ENCODE measurements around the gene SHC2. TPM values are rescaled to one million over a fixed set of nuclear protein-coding genes. Genes with fewer than 3 reads are reported as not detected.

SHC2 gene
- polyA plus RNA-seq, 4 donors, result 7.6 to 18.9 (median 12.3) TPM

Other genes with a start within 250 kb of the SHC2 start
- 100 to 1,000 TPM in 2 of 4 donors, 10 to 100 TPM in 1, under 1 TPM in 1; 0.64 to 130 (median 109) TPM for gene PLPP2, start 169.6 kb downstream of the SHC2 start, polyA plus RNA-seq
- gene MIER2, start 116.2 kb downstream of the SHC2 start, polyA plus RNA-seq, result 10 to 100 TPM; 10.3 to 18.9 (median 14.4) TPM
- gene C2CD4C, start 51.9 kb downstream of the SHC2 start, polyA plus RNA-seq, result 1 to 10 TPM in 1 of 4 donors, under 1 TPM in 2, not detected in 1; 0.27 to 3.1 (median 0.80) TPM
- gene MADCAM1, start 35.5 kb upstream of the SHC2 start, polyA plus RNA-seq, result 10 to 100 TPM in 1 of 4 donors, 1 to 10 TPM in 2, not detected in 1; 1.1 to 11.3 (median 6.4) TPM
- gene TPGS1, start 46.5 kb upstream of the SHC2 start, polyA plus RNA-seq, result 10 to 100 TPM; 17.4 to 38.4 (median 25.2) TPM
- 100 to 1,000 TPM in 2 of 4 donors, 10 to 100 TPM in 2; 58.2 to 113 (median 89.0) TPM for gene CDC34, start 70.7 kb upstream of the SHC2 start, polyA plus RNA-seq
- gene GZMM, start 83.0 kb upstream of the SHC2 start, polyA plus RNA-seq, result 1 to 10 TPM in 3 of 4 donors, under 1 TPM in 1; 0.89 to 5.7 (median 1.8) TPM
- gene BSG, start 111.6 kb upstream of the SHC2 start, polyA plus RNA-seq, result 100 to 1,000 TPM; 208 to 454 (median 374) TPM
- gene HCN2, start 128.8 kb upstream of the SHC2 start, polyA plus RNA-seq, result under 1 TPM in 2 of 4 donors, not detected in 2; 0.19 to 0.58 TPM
- 100 to 1,000 TPM in 1 of 4 donors, 10 to 100 TPM in 3; 63.0 to 153 (median 86.8) TPM for gene POLRMT, start 172.5 kb upstream of the SHC2 start, polyA plus RNA-seq
- under 1 TPM in 2 of 4 donors, not detected in 2; 0.12 to 0.30 TPM for gene FGF22, start 178.8 kb upstream of the SHC2 start, polyA plus RNA-seq
- gene RNF126, start 202.2 kb upstream of the SHC2 start, polyA plus RNA-seq, result 10 to 100 TPM; 39.2 to 60.2 (median 55.4) TPM
- 10 to 100 TPM in 2 of 4 donors, 1 to 10 TPM in 2; 4.0 to 31.9 (median 17.7) TPM for gene FSTL3, start 215.4 kb upstream of the SHC2 start, polyA plus RNA-seq
- under 1 TPM in 1 of 4 donors, not detected in 3; 0.95 TPM for gene PRSS57, start 234.4 kb upstream of the SHC2 start, polyA plus RNA-seq
- 10 to 100 TPM; 12.4 to 37.6 (median 25.3) TPM for gene PALM, start 247.9 kb upstream of the SHC2 start, polyA plus RNA-seq